Liver (tissue), 9 donors: ENCODE data around the gene HOXB4. TPM values are rescaled to one million over a fixed set of nuclear protein-coding genes. Genes with fewer than 3 reads are reported as not detected.

Experiments
- DNase-seq: peaks from one replicate; pipeline ENCODE4 v3.0.0-alpha.2; 2017; ENCODE audit warnings: low spot score
- H3K27ac ChIP-seq, 2 donors: one replicate each; pipeline ENCODE4 v1.7.0; 2013; ENCODE audit warnings: inconsistent platforms in 2 of 2, low read length in 2 of 2, control low read depth in 1 of 2, low read depth in 1 of 2, mild to moderate bottlenecking in 1 of 2
- H3K27me3 ChIP-seq, 4 donors: one replicate each; pipeline versions ENCODE4 v1.6.1 to v1.7.0; 2013; ENCODE audit warnings: low read length in 3 of 4, inconsistent platforms in 1 of 4, mild to moderate bottlenecking in 1 of 4, moderate library complexity in 1 of 4; ENCODE audit not compliant: control insufficient read depth in 4 of 4, insufficient read depth in 4 of 4
- H3K36me3 ChIP-seq, 4 donors: one replicate each; pipeline versions ENCODE4 v1.6.1 to v1.7.0; 2013; ENCODE audit warnings: low read length in 3 of 4, mild to moderate bottlenecking in 3 of 4, low read depth in 1 of 4, moderate library complexity in 1 of 4; ENCODE audit not compliant: control insufficient read depth in 4 of 4, insufficient read depth in 3 of 4
- H3K4me1 ChIP-seq, 4 donors: one replicate each; pipeline versions ENCODE4 v1.6.1 to v1.7.0; 2013; ENCODE audit warnings: low read length in 3 of 4, mild to moderate bottlenecking in 3 of 4, moderate library complexity in 1 of 4; ENCODE audit not compliant: control insufficient read depth in 4 of 4, insufficient read depth in 4 of 4
- H3K4me3 ChIP-seq, 3 donors: one replicate each; pipeline versions ENCODE4 v1.6.1 to v1.7.0; 2013; ENCODE audit warnings: low read length in 3 of 3, control low read depth in 1 of 3, low read depth in 1 of 3, mild to moderate bottlenecking in 1 of 3
- H3K9ac ChIP-seq, 2 donors: one replicate each; pipeline ENCODE4 v1.7.0; 2013; ENCODE audit warnings: low read length in 2 of 2, mild to moderate bottlenecking in 2 of 2, moderate library complexity in 2 of 2, control low read depth in 1 of 2, low read depth in 1 of 2
- H3K9me3 ChIP-seq, 4 donors: one replicate each; pipeline versions ENCODE4 v1.6.1 to v1.7.0; 2013; ENCODE audit warnings: low read length in 3 of 4; ENCODE audit not compliant: control insufficient read depth in 4 of 4
- EGR1 ChIP-seq, 2 donors: IDR thresholded peaks; 2 replicates each; pipeline ENCODE4 v1.6.1; 2016 to 2018; ENCODE audit warnings: antibody characterized with exemption in 2 of 2, low read depth in 2 of 2
- FOXA2 ChIP-seq: IDR thresholded peaks from 2 replicates; pipeline ENCODE4 v1.6.1; 2016; ENCODE audit warnings: antibody characterized with exemption
- GABPA ChIP-seq, 2 donors: IDR thresholded peaks in 1 of 2; conservative IDR thresholded peaks in 1 of 2; 2 replicates each; pipeline ENCODE4 v1.6.1; 2016; ENCODE audit warnings: antibody characterized with exemption in 2 of 2, mild to moderate bottlenecking in 1 of 2, moderate library complexity in 1 of 2
- MAX ChIP-seq: IDR thresholded peaks from 2 replicates; pipeline ENCODE4 v1.6.1; 2016; ENCODE audit warnings: antibody characterized with exemption
- YY1 ChIP-seq: IDR thresholded peaks from 2 replicates; pipeline ENCODE4 v1.6.1; 2016; ENCODE audit warnings: antibody characterized with exemption, mild to moderate bottlenecking
- ZBTB33 ChIP-seq: IDR thresholded peaks from 2 replicates; pipeline ENCODE4 v1.6.1; 2016; ENCODE audit warnings: antibody characterized with exemption
- WGBS: extraction: QIAGEN DNeasy Blood & Tissue Kit; methylation state at CpG from one replicate; pipeline ENCODE4 v1.1.7; 2013; 5-methylcytosine and 5-hydroxymethylcytosine counted together
- polyA plus RNA-seq, 2 donors: library from polyadenylated mRNA; stranded (reverse) in 1 of 2; unstranded in 1 of 2; fragments of 200-250 nt in 1 of 2; fragments of >200 nt in 1 of 2; fragmentation: Nextera tagmentation in 1 of 2; extraction: Ambion mirVana in 1 of 2; gene quantifications; one replicate each; pipeline versions ENCODE4 v1.2.1 to v1.2.3, GENCODE V29; 2013 to 2015
- total RNA-seq, 2 donors: library from RNA; depleted of rRNA; stranded (reverse); fragments of >200 nt; gene quantifications; one replicate each; pipeline ENCODE4 v1.2.3, GENCODE V29; 2014
- donor health status: healthy.
- donor health status: healthy.
- donor health status: healthy.
- donor health status: healthy.
- donor health status: healthy.

Gene HOXB4
- total and polyA plus RNA-seq, 4 donors, result 0.19 to 0.75 (median 0.50) TPM

- H3K27ac ChIP-seq, result peak within 1 kb of the TSS; percentile 1 to 51
- DNase-seq, result no peak
- 8% methylated on average over 50 of the region's 50 CpGs for WGBS
- H3K36me3 ChIP-seq, result no peaks in the 10 kb centered on the region
- peaks cover 3 to 11% (median 5%) of the 10 kb centered on the region in 4 donors for H3K27me3 ChIP-seq
- no peak within 1 kb of the TSS for H3K9ac ChIP-seq
- peaks cover 2 to 23% (median 4%) of the 10 kb centered on the region in 4 donors for H3K4me1 ChIP-seq
- H3K9me3 ChIP-seq, result no peaks in the 10 kb centered on the region
- TF ChIP-seq GABPA (IDR thresholded peaks at IDR 0.05 in 1 of 2, conservative IDR thresholded peaks at IDR 0.05 in 1 of 2) (no peak), FOXA2 (no peak)
- H3K4me3 ChIP-seq, result peak within 1 kb of the TSS in 1 of 3 donors; percentile 25
Observed at GRCh38 chr17:48593126-48593829, 15.1 kb upstream of the HOXB4 start, which contains the start of gene HOXB5. Gene HOXB5, minus strand, starts transcription at chr17:48593779. Its CDS starts 97 bp downstream, at chr17:48593682.

- no peaks in the 10 kb centered on the region for H3K36me3 ChIP-seq
- H3K27ac ChIP-seq, result no peak overlapping the region
- peaks cover 1 to 17% (median 2%) of the 10 kb centered on the region in 4 donors for H3K4me1 ChIP-seq
- peaks cover 3 to 11% (median 5%) of the 10 kb centered on the region in 4 donors for H3K27me3 ChIP-seq
- peak overlapping the region in 1 of 3 donors; percentile 25 for H3K4me3 ChIP-seq
- no peak for DNase-seq
- no peaks in the 10 kb centered on the region for H3K9me3 ChIP-seq
- TF ChIP-seq MAX, result no peak
- no peak for TF ChIP-seq ZBTB33
- TF ChIP-seq YY1, result no peak
- H3K9ac ChIP-seq, result no peak overlapping the region
- WGBS, result 16% methylated on average over 14 of the region's 14 CpGs
Observed at GRCh38 chr17:48592577-48592976, 14.4 kb upstream of the HOXB4 start.

DNA sequence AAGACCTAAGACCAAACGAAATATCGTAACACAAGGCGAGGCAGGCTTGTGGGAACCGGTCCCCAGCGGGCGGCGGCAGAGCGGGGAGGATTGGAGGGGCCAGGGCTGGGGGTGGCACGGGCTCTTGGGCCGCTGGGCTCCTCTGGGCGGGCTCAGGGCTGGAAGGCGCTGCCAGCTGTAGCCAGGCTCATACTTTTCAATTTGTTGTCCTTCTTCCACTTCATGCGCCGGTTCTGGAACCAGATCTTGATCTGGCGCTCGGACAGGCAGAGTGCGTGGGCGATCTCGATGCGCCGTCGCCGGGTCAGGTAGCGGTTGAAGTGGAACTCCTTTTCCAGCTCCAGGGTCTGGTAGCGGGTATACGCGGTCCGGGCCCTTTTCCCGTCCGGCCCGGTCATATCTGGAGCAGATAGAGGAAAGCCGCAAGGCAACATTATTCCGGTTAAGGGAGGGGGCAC, 13.9 kb upstream of the HOXB4 start:
- WGBS, result 20% methylated on average over 33 of the region's 33 CpGs
- H3K4me1 ChIP-seq, result peaks cover 0 to 12% (median 1%) of the 10 kb centered on the region in 4 donors
- H3K4me3 ChIP-seq, result peak overlapping the region in 1 of 3 donors; percentile 25
- peaks cover 4 to 11% (median 6%) of the 10 kb centered on the region in 4 donors for H3K27me3 ChIP-seq
- no peak for DNase-seq
- no peaks in the 10 kb centered on the region for H3K36me3 ChIP-seq
- TF ChIP-seq EGR1 (IDR thresholded peaks at IDR 0.05; ENCODE audit: low read depth in 2 of 2) (peak in 1 of 2 donors; percentile 31), ZBTB33 (no peak)
- H3K9me3 ChIP-seq, result no peaks in the 10 kb centered on the region
- H3K9ac ChIP-seq, result no peak overlapping the region
- no peak overlapping the region for H3K27ac ChIP-seq
